ENCODE data around the gene ROR1.

DNA sequence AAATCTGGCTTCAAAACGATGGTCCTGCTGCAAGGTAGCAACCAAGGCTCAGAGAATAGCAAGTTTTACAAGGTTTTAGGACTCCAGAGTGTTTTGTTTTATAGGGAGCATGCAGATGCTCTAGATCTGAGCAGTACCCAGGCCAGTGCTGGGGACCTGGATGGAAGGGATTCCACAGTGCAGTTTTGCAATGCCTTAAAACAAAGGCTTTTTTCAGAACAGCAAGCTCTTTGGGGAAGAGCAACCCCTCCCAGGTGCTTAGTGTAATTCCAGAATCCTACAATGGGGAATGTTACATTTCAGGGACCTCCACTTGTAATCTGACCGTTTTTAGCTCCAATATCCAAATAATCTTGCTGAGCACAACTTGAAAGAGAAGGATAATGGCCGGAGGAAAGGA lies 6.7 kb downstream of the ROR1 start:
- TF ChIP-seq CTCF (IDR thresholded peaks at IDR 0.05) (no peak), POLR2A (IDR thresholded peaks at IDR 0.05) (no peak), POLR2AphosphoS5 (IDR thresholded peaks at IDR 0.05) (no peak)
